Measurements from ENCODE around the gene CMTM4. TPM values are rescaled to one million over a fixed set of nuclear protein-coding genes. Genes with fewer than 3 reads are reported as not detected.

CMTM4 gene
- total and polyA plus RNA-seq, 8 donors, result 14.9 to 43.5 (median 36.5) TPM

DNA sequence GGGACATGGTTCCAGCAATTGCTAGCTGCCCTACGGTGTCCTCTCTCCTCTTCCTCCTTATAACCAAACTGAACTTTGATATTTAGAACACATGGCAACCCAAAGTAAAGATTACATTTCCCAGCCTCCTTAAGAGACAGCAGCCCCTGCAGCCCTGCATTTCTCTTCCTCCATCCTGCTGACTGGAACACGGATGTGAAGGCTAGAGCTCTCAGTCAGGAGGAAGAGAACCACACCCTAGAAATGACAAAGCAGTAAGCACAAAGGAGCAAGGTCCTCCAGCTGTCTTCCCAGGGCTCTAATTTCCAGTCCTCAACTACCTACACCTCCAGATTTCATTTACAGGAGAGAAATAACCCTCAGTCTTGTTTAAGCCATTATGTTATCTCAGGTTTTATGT lies 44.0 kb upstream of the CMTM4 start:
- ATAC-seq (peak; percentile 14 to 60 (median 32)), DNase-seq (no peak), FAIRE-seq (no peak)
- TF ChIP-seq, protein P1, sequence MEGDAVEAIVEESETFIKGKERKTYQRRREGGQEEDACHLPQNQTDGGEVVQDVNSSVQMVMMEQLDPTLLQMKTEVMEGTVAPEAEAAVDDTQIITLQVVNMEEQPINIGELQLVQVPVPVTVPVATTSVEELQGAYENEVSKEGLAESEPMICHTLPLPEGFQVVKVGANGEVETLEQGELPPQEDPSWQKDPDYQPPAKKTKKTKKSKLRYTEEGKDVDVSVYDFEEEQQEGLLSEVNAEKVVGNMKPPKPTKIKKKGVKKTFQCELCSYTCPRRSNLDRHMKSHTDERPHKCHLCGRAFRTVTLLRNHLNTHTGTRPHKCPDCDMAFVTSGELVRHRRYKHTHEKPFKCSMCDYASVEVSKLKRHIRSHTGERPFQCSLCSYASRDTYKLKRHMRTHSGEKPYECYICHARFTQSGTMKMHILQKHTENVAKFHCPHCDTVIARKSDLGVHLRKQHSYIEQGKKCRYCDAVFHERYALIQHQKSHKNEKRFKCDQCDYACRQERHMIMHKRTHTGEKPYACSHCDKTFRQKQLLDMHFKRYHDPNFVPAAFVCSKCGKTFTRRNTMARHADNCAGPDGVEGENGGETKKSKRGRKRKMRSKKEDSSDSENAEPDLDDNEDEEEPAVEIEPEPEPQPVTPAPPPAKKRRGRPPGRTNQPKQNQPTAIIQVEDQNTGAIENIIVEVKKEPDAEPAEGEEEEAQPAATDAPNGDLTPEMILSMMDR (IDR thresholded peaks at IDR 0.05), result no peak
- Histone ChIP-seq H3K4me3 (no peak overlapping the region), H3K27me3 (no peaks in the 10 kb centered on the region), H3K9me3 (no peaks in the 10 kb centered on the region), H3K36me3 (peaks cover 3 to 16% (median 4%) of the 10 kb centered on the region in 3 donors), H3K27ac (peak overlapping the region; percentile 56 to 86 (median 74)), H3K4me1 (peaks cover 21 to 31% (median 26%) of the 10 kb centered on the region in 3 donors)
- WGBS, 2 donors, result 39 to 51% methylated on average over 2 of the region's 2 CpGs
- intact Hi-C loops (cut with DNase I), result no loop called here

DNA sequence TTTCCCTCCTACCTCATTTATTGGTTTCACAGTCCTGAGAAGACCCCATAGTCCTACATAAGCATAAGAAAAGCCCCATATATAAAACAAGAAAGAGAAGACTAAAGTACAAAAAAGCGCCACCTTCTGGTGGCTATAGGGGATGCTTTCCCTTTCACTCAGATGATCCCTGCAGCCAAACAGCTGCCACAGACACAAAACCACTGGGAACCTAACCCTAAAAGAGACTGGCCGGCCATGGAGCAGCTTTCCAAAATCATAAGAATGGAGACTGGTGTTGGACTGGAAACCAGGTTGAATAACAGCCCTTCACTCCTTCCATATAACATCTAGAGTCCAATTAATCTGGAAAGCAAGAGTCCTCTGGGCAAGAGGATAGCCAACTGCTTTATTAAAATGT lies 43.5 kb upstream of the CMTM4 start:
- peak in 2 of 4 donors; percentile 25 to 36 for ATAC-seq
- WGBS, 2 donors, result 32 to 47% methylated on average over 2 of the region's 2 CpGs
- H3K36me3 ChIP-seq, result peaks cover 3 to 20% (median 6%) of the 10 kb centered on the region in 3 donors

DNA sequence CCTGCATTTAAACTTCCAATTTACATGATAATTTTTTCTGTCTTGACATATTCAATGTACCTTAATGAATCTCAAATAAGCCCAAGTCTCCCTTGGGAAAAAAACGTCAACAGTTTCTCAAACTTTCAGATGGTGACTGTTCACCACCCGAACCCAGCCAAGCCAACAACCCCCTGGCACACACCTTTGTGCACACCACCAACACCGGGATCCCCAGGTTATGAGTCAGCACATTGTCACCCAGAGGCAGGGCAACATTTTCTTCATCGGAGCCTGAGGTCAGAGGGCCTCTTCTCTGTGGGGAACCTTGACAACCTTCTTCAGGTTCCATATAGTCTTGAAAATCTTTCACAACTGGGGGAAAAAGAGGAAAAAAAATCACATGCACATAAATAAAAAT lies 39.3 kb upstream of the CMTM4 start:
- no peak for ATAC-seq
- Histone ChIP-seq H3K9me3 (no peaks in the 10 kb centered on the region), H3K27ac (no peak overlapping the region), H3K4me1 (peaks cover 9 to 10% (median 10%) of the 10 kb centered on the region in 3 donors), H3K4me3 (no peak overlapping the region), H3K36me3 (peaks cover 13 to 58% (median 23%) of the 10 kb centered on the region in 3 donors), H3K27me3 (no peaks in the 10 kb centered on the region)
- intact Hi-C loops (cut with DNase I), result no loop called here
- no peak for FAIRE-seq
- WGBS, 2 donors, result 90 to 95% methylated on average over 4 of the region's 4 CpGs
- TF ChIP-seq, protein P1 (IDR thresholded peaks at IDR 0.05), result no peak
- DNase-seq, result no peak

More for the DNA sequence above, 43.5 kb upstream of the CMTM4 start:
- FAIRE-seq (no peak), DNase-seq (no peak)
- H3K9me3 ChIP-seq, result no peaks in the 10 kb centered on the region
- intact Hi-C loops (cut with DNase I), result no loop called here
- no peaks in the 10 kb centered on the region for H3K27me3 ChIP-seq
- peaks cover 21 to 31% (median 26%) of the 10 kb centered on the region in 3 donors for H3K4me1 ChIP-seq
- no peak overlapping the region for H3K4me3 ChIP-seq
- peak overlapping the region in 2 of 4 donors; percentile 84 to 86 for H3K27ac ChIP-seq
- TF ChIP-seq, protein P1 (IDR thresholded peaks at IDR 0.05), result peak; percentile 24 to 49 (median 36)

DNA sequence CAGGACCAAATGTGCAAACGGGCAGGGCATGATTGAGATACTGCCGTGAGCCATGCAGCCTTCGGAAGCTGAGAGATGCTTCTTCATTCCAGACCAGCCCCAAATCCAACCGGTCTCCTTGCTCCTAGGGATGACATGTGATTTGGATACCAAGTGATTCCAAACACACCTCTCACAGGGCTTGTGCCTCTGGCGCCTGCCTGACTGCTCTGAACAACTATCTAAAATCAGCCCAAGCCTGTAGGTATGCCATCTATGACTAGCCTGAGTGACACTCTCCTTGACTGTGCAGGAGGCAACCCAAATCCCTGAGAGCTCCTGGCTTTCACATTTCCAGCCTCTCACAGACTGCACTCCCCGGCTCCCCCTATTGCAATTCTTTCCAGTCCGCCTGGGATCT lies 34.6 kb upstream of the CMTM4 start:
- 88 to 92% methylated on average over 7 of the region's 7 CpGs for WGBS, 2 donors
- DNase-seq, result no peak
- no peaks in the 10 kb centered on the region for H3K4me1 ChIP-seq
- ATAC-seq, result no peak
- H3K4me3 ChIP-seq, result no peak overlapping the region
- H3K27ac ChIP-seq, result no peak overlapping the region
- peaks cover 13 to 67% (median 19%) of the 10 kb centered on the region in 3 donors for H3K36me3 ChIP-seq
- H3K27me3 ChIP-seq, result no peaks in the 10 kb centered on the region
- intact Hi-C loops (cut with DNase I), result no loop called here
- TF ChIP-seq, protein P1 (IDR thresholded peaks at IDR 0.05), result no peak
- H3K9me3 ChIP-seq, result no peaks in the 10 kb centered on the region
- no peak for FAIRE-seq

DNA sequence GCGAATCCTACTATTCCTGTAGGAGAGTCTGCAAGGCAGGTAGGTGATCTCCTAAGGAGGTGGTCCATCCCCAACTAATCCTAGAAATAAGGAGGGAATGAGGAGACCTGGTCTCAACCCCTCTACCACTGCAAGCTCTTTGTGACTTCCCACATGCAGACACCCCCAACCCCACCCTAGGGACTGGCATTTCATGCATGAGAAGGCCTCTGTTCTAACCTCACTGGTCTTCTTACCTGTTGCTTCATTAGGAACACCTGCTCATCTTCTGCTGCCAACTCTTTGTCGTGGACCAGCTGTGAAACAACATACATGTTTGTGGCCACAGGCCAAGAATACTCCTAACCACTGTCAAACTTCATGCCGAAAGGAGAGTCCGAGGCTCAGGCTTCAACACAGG lies 32.3 kb upstream of the CMTM4 start:
- 52 to 54% methylated on average over 4 of the region's 4 CpGs for WGBS, 2 donors
- no peaks in the 10 kb centered on the region for H3K27me3 ChIP-seq
- no peaks in the 10 kb centered on the region for H3K4me1 ChIP-seq
- H3K36me3 ChIP-seq, result peaks cover 10 to 70% (median 34%) of the 10 kb centered on the region in 3 donors
- no peak overlapping the region for H3K4me3 ChIP-seq
- intact Hi-C loops (cut with DNase I), result loop anchor here in 1 of 3 donors (5.0 kb wide), 1 partner anchor 143 kb away; no protein-coding TSS in a partner anchor
- peak; percentile 5 to 27 (median 18) for ATAC-seq
- TF ChIP-seq, protein P1 (IDR thresholded peaks at IDR 0.05), result no peak
- no peaks in the 10 kb centered on the region for H3K9me3 ChIP-seq
- DNase-seq, result peak in 1 of 6 donors; percentile 21
- no peak for FAIRE-seq
- H3K27ac ChIP-seq, result no peak overlapping the region

Measured in pancreas (tissue), 10 donors.